ENCODE data around the gene CFAP46.

- TF ChIP-seq CTCF (IDR thresholded peaks at IDR 0.05) (no peak), POLR2A (IDR thresholded peaks at IDR 0.05) (no peak)
Measured at GRCh38 chr10:132925071-132925561, 17.3 kb downstream of the CFAP46 start.

All from Peyer's patch (tissue), 4 donors.